ENCODE measurements around the gene GRIA3.
A peak's percentile ranks its signal among the peaks of the same experiment; 100 is the strongest.

The GRIA3 gene

DNA sequence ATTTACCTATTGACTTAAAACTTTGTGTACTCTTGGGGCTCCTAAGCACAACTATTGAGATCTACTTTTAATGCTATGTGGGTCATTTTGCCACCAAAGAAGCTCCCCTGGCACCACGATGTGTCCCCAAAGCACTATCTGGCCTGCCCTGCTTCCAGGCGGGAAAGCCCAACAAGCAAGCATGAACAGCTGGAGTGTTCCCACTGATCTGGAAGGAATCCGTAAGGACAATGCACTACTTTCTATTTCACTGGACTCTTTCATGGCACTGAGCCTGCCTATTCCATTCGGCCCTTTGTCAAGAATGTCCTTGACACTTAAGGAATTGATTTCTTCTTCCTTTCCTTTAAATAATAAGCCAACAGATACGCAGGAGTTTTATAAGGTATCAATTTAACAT, 38.8 kb downstream of the GRIA3 start:
- Histone ChIP-seq H3K27me3 (ENCODE audit: control insufficient read depth, insufficient read depth, low read length) (peaks cover 53% of the 10 kb centered on the region), H3K36me3 (ENCODE audit: control insufficient read depth, insufficient read depth, low read length) (no peaks in the 10 kb centered on the region), H3K9me3 (ENCODE audit: control insufficient read depth, insufficient read depth, low read depth, low read length) (0 out of 2 replicates have a peak, but pooled peaks cover 3% of the 10 kb centered on the region), H3K4me1 (ENCODE audit: control insufficient read depth, insufficient read depth, low read length) (peaks cover 16% of the 10 kb centered on the region), H3K4me3 (ENCODE audit: low read depth, low read length) (no peak overlapping the region), H3K9ac (ENCODE audit: low read length) (no peak overlapping the region), H3K27ac (ENCODE audit: low read depth, low read length) (no peak overlapping the region)

- Histone ChIP-seq H3K4me3 (ENCODE audit: low read depth, low read length) (no peak overlapping the region), H3K36me3 (ENCODE audit: control insufficient read depth, insufficient read depth, low read length) (no peaks in the 10 kb centered on the region), H3K9ac (ENCODE audit: low read length) (no peak overlapping the region), H3K9me3 (ENCODE audit: control insufficient read depth, insufficient read depth, low read depth, low read length) (0 out of 2 replicates have a peak, but pooled peaks cover 3% of the 10 kb centered on the region), H3K4me1 (ENCODE audit: control insufficient read depth, insufficient read depth, low read length) (peaks cover 16% of the 10 kb centered on the region), H3K27ac (ENCODE audit: low read depth, low read length) (no peak overlapping the region), H3K27me3 (ENCODE audit: control insufficient read depth, insufficient read depth, low read length) (peaks cover 58% of the 10 kb centered on the region)
These were observed 39.3 kb downstream of the GRIA3 start for GRCh38 chrX:123223409-123223808.

DNA sequence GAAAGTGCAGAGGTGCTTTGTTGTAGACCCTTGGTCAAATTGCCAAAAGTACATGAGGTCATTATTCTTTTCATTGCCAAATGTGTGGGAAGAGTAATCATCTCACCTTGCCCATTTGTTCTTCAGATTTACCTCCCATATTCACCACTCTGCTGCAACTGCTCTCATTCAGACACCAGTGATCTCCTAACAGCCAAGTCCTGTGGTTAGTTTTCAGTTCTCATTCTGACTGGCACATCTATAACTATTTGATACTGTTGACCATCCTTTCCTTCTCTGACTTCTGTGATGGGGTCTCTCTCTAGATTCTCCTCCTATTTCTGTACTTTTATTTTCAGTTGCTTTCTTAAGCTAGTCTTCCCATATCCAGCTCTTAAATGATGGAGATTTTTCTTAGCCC, 39.8 kb downstream of the GRIA3 start:
- Histone ChIP-seq H3K27ac (ENCODE audit: low read depth, low read length) (no peak overlapping the region), H3K9me3 (ENCODE audit: control insufficient read depth, insufficient read depth, low read depth, low read length) (0 out of 2 replicates have a peak, but pooled peaks cover 3% of the 10 kb centered on the region), H3K4me3 (ENCODE audit: low read depth, low read length) (no peak overlapping the region), H3K9ac (ENCODE audit: low read length) (no peak overlapping the region), H3K27me3 (ENCODE audit: control insufficient read depth, insufficient read depth, low read length) (peaks cover 60% of the 10 kb centered on the region), H3K4me1 (ENCODE audit: control insufficient read depth, insufficient read depth, low read length) (peaks cover 16% of the 10 kb centered on the region), H3K36me3 (ENCODE audit: control insufficient read depth, insufficient read depth, low read length) (no peaks in the 10 kb centered on the region)

DNA sequence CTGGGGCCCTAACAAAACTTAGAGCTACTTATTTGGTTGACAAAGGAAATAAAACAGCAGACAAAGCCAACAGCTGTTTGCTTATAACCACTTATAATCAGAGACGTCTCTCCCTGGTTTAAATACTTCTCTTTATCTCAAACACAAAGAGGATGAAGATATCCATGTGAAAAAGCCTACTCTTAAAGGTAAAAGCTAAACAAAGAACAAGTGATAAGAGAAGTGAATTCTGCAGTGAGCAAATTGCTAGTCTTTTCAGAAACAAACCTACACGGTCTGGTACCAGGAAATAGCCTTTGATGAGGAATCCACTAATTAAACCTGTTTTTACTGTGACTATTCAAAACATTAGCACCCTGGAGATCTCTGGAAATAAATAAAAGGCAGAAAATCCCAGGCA, 46.7 kb downstream of the GRIA3 start:
- H3K4me1 ChIP-seq (ENCODE audit: control insufficient read depth, insufficient read depth, low read length): peaks cover 33% of the 10 kb centered on the region
- no peak overlapping the region for H3K9ac ChIP-seq (ENCODE audit: low read length)
- H3K27ac ChIP-seq (ENCODE audit: low read depth, low read length): no peak overlapping the region
- H3K27me3 ChIP-seq (ENCODE audit: control insufficient read depth, insufficient read depth, low read length): peaks cover 74% of the 10 kb centered on the region
- H3K4me3 ChIP-seq (ENCODE audit: low read depth, low read length): no peak overlapping the region
- H3K36me3 ChIP-seq (ENCODE audit: control insufficient read depth, insufficient read depth, low read length): no peaks in the 10 kb centered on the region
- H3K9me3 ChIP-seq (ENCODE audit: control insufficient read depth, insufficient read depth, low read depth, low read length): no peaks in the 10 kb centered on the region

DNA sequence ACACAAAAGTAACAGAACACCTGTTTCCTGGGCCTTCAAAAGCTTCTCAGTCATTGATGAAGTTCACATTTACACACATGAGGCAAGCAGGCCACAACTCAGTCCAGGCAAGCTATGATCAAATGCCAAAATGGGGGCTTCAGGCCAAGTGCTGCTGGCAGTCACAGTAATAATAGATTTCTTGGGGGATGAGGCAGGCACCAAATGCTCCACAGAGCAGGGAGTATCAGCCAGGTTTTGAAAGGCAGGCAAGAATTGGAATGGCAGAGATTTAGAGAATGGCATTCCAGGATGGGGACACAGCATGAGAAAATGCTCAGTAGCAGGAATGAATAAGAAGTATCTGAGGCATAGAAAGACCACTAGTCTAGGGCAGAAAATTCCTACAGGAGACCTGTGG, 52.8 kb downstream of the GRIA3 start:
- Histone ChIP-seq H3K4me3 (ENCODE audit: low read depth, low read length) (no peak overlapping the region), H3K27ac (ENCODE audit: low read depth, low read length) (no peak overlapping the region), H3K9me3 (ENCODE audit: control insufficient read depth, insufficient read depth, low read depth, low read length) (no peaks in the 10 kb centered on the region), H3K27me3 (ENCODE audit: control insufficient read depth, insufficient read depth, low read length) (peaks cover 38% of the 10 kb centered on the region), H3K36me3 (ENCODE audit: control insufficient read depth, insufficient read depth, low read length) (no peaks in the 10 kb centered on the region), H3K4me1 (ENCODE audit: control insufficient read depth, insufficient read depth, low read length) (peaks cover 19% of the 10 kb centered on the region), H3K9ac (ENCODE audit: low read length) (no peak overlapping the region)

DNA sequence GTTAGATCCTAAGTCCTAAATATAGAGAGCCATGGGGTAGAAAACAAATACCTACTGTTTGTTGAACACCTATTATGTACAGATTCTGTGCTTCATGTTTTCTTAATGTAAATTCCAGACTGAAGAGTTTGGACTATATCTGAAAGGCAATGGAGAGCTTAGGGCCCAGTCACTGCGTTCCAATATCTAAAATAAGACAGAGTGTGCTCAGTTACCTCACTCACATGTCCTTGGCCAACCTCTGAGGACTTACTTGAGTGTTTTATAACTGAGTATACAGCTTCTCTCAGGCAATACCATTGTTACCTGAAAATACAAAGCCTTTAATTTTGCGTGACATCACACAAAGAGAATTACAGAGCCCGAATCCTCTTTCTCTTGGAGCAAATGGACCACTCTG, 53.2 kb downstream of the GRIA3 start:
- Histone ChIP-seq H3K9ac (ENCODE audit: low read length) (no peak overlapping the region), H3K9me3 (ENCODE audit: control insufficient read depth, insufficient read depth, low read depth, low read length) (no peaks in the 10 kb centered on the region), H3K27ac (ENCODE audit: low read depth, low read length) (no peak overlapping the region), H3K27me3 (ENCODE audit: control insufficient read depth, insufficient read depth, low read length) (peaks cover 34% of the 10 kb centered on the region), H3K4me3 (ENCODE audit: low read depth, low read length) (no peak overlapping the region), H3K36me3 (ENCODE audit: control insufficient read depth, insufficient read depth, low read length) (no peaks in the 10 kb centered on the region), H3K4me1 (ENCODE audit: control insufficient read depth, insufficient read depth, low read length) (peaks cover 15% of the 10 kb centered on the region)

DNA sequence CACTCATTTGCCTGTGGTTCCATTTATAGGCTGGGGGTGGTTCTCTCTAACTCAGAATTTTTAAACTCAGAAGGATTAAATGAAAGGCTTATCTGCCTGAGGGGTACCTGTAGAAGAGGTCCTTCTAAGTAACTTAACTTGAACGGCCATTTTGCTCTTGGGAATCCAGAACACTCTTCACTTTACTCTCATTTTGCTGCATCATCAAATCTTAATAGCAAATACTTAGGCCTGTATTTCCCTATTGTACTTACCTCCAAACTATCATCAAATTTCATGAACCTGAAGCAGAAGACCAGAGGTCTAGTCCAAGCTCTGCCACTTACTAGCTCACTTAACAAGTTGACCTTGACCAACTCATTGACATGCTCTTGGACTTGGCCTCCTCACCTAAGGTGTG, 70.4 kb downstream of the GRIA3 start:
- no peaks in the 10 kb centered on the region for H3K36me3 ChIP-seq (ENCODE audit: control insufficient read depth, insufficient read depth, low read length)
- no peak overlapping the region for H3K4me3 ChIP-seq (ENCODE audit: low read depth, low read length)
- H3K27ac ChIP-seq (ENCODE audit: low read depth, low read length): no peak overlapping the region
- no peaks in the 10 kb centered on the region for H3K4me1 ChIP-seq (ENCODE audit: control insufficient read depth, insufficient read depth, low read length)
- H3K9me3 ChIP-seq (ENCODE audit: control insufficient read depth, insufficient read depth, low read depth, low read length): no peaks in the 10 kb centered on the region
- no peak overlapping the region for H3K9ac ChIP-seq (ENCODE audit: low read length)
- H3K27me3 ChIP-seq (ENCODE audit: control insufficient read depth, insufficient read depth, low read length): peaks cover 13% of the 10 kb centered on the region; the same call in 1 of the 2 replicates

DNA sequence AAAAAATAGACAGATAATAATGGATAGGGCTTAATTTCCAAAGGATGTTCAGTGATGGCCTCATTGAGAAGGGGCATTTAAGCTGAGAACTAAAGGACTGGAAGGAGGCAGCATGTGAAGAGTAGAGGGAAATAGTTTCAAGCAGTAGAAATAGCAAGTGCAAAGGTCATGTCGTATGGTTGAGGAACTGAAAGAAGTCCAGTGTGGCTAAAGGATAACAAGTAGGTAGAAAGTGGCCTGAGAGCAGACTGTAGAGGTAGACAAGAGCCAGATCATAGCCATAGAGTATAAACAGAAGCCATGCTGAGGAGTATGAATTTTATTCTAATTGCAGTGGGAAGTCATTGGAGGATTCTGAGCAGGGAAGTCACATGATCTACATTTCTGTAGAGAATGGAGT, 72.3 kb downstream of the GRIA3 start:
- H3K9me3 ChIP-seq (ENCODE audit: control insufficient read depth, insufficient read depth, low read depth, low read length): no peaks in the 10 kb centered on the region
- H3K27me3 ChIP-seq (ENCODE audit: control insufficient read depth, insufficient read depth, low read length): peaks cover 13% of the 10 kb centered on the region; the same call in 1 of the 2 replicates
- no peaks in the 10 kb centered on the region for H3K36me3 ChIP-seq (ENCODE audit: control insufficient read depth, insufficient read depth, low read length)
- H3K4me3 ChIP-seq (ENCODE audit: low read depth, low read length): no peak overlapping the region
- H3K27ac ChIP-seq (ENCODE audit: low read depth, low read length): no peak overlapping the region
- no peaks in the 10 kb centered on the region for H3K4me1 ChIP-seq (ENCODE audit: control insufficient read depth, insufficient read depth, low read length)
- H3K9ac ChIP-seq (ENCODE audit: low read length): no peak overlapping the region

DNA sequence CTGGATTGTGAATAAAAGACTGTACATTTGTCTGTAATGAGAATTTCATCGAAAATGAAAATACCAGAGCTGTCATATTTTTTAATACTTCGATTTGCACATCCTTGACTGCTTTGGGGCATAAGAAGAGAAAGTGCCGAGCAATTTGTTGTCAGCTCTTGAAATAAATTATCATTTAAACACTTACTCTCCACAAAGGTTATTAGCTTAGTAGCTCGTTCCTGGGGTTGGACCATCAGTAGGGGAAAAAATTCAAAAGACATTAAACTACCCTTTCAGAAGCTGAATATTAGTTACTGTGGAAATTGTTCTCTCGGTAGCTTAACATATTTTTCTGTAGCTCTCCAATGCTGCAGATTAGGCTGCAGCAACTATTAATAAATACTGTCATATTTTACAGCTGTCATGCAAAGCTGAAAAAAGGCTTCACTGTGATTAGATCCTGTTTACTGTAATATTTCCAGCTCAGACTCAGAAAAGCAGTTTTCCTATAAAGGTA, 76.9 kb downstream of the GRIA3 start:
- Histone ChIP-seq H3K9me3 (ENCODE audit: control insufficient read depth, insufficient read depth, low read depth, low read length) (no peaks in the 10 kb centered on the region), H3K4me3 (ENCODE audit: low read depth, low read length) (no peak overlapping the region), H3K9ac (ENCODE audit: low read length) (no peak overlapping the region), H3K27ac (ENCODE audit: low read depth, low read length) (no peak overlapping the region), H3K36me3 (ENCODE audit: control insufficient read depth, insufficient read depth, low read length) (no peaks in the 10 kb centered on the region), H3K27me3 (ENCODE audit: control insufficient read depth, insufficient read depth, low read length) (peaks cover 28% of the 10 kb centered on the region; the same call in 1 of the 2 replicates), H3K4me1 (ENCODE audit: control insufficient read depth, insufficient read depth, low read length) (peaks cover 23% of the 10 kb centered on the region)

DNA sequence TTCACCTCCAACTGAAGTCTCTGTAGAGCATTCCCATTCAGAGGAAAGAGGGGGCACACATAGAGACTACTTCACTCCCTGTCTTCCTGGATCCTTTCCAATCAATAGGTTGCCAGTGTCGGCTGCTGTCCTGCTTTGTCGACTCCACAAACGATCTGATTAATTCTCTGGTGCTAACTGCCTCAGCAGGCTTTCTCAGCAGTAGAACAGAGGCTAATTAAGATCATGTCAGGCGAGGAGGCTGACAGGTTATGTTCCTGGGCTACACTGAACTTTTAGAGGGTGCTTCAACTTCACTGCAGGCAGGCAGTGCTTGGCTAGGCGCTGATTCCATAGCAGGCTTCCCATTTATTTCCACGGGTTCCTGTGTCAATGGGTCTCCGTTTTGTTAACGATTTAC, 79.2 kb downstream of the GRIA3 start:
- H3K27ac ChIP-seq (ENCODE audit: low read depth, low read length): no peak overlapping the region
- 0 out of 2 replicates have a peak overlapping the region, but pooled peaks have one; percentile 4 for H3K4me3 ChIP-seq (ENCODE audit: low read depth, low read length)
- peaks cover 18% of the 10 kb centered on the region; the same call in 1 of the 2 replicates for H3K27me3 ChIP-seq (ENCODE audit: control insufficient read depth, insufficient read depth, low read length)
- no peak overlapping the region for H3K9ac ChIP-seq (ENCODE audit: low read length)
- H3K36me3 ChIP-seq (ENCODE audit: control insufficient read depth, insufficient read depth, low read length): no peaks in the 10 kb centered on the region
- H3K4me1 ChIP-seq (ENCODE audit: control insufficient read depth, insufficient read depth, low read length): peaks cover 23% of the 10 kb centered on the region
- no peaks in the 10 kb centered on the region for H3K9me3 ChIP-seq (ENCODE audit: control insufficient read depth, insufficient read depth, low read depth, low read length)

GRCh38 chrX:123263747-123264146, 79.7 kb downstream of the GRIA3 start:
- Histone ChIP-seq H3K27ac (ENCODE audit: low read depth, low read length) (no peak overlapping the region), H3K4me3 (ENCODE audit: low read depth, low read length) (0 out of 2 replicates have a peak overlapping the region, but pooled peaks have one; percentile 4), H3K9me3 (ENCODE audit: control insufficient read depth, insufficient read depth, low read depth, low read length) (no peaks in the 10 kb centered on the region), H3K4me1 (ENCODE audit: control insufficient read depth, insufficient read depth, low read length) (peaks cover 24% of the 10 kb centered on the region), H3K36me3 (ENCODE audit: control insufficient read depth, insufficient read depth, low read length) (no peaks in the 10 kb centered on the region), H3K9ac (ENCODE audit: low read length) (no peak overlapping the region), H3K27me3 (ENCODE audit: control insufficient read depth, insufficient read depth, low read length) (peaks cover 15% of the 10 kb centered on the region; the same call in 1 of the 2 replicates)
